Thoracic aorta (tissue), 2 donors: Measurements from ENCODE around the gene SUN2. TPM values are rescaled to one million over a fixed set of nuclear protein-coding genes. Genes with fewer than 3 reads are reported as not detected.
A peak's percentile ranks its signal among the peaks of the same experiment; 100 is the strongest.

Source experiments
- ATAC-seq: fragments of 150-250 bp; one replicate; pipeline ENCODE4 v1.8.0; 2017; ENCODE audit warnings: low read depth; ENCODE audit not compliant: insufficient number of reproducible peaks, low FRiP score
- DNase-seq: peaks from one replicate; pipeline ENCODE4 v3.0.0-alpha.2; 2020; ENCODE audit warnings: low spot score
- H3K27ac ChIP-seq, 2 donors: fragments of 200-600 bp; sonication (generic); 1 replicate in 1 of 2; 2 replicates in 1 of 2; pipeline ENCODE4 v1.5.1; 2016; ENCODE audit warnings: mild to moderate bottlenecking in 2 of 2, moderate library complexity in 2 of 2
- H3K27me3 ChIP-seq: fragments of 200-600 bp; sonication (generic); replicated peaks from 2 replicates; pipeline ENCODE4 v1.6.0; 2016; ENCODE audit warnings: mild to moderate bottlenecking; ENCODE audit not compliant: insufficient read depth
- H3K36me3 ChIP-seq: fragments of 200-600 bp; sonication (generic); one replicate; pipeline ENCODE4 v1.5.1; 2016
- H3K4me1 ChIP-seq, 2 donors: fragments of 200-600 bp; sonication (generic); 1 replicate in 1 of 2; 2 replicates in 1 of 2; pipeline versions ENCODE4 v1.5.1 to v1.6.0; 2016; ENCODE audit warnings: low read depth in 2 of 2, mild to moderate bottlenecking in 1 of 2; ENCODE audit not compliant: control insufficient read depth in 1 of 2
- H3K4me3 ChIP-seq: fragments of 200-600 bp; sonication (generic); 2 replicates; pipeline ENCODE4 v1.5.1; 2016; ENCODE audit warnings: mild to moderate bottlenecking
- H3K9me3 ChIP-seq: fragments of 200-600 bp; sonication (generic); 2 replicates; pipeline ENCODE4 v1.5.1; 2016
- total RNA-seq, 2 donors: library from RNA; depleted of rRNA; stranded (reverse); fragments of >200 nt; gene quantifications; one replicate each; pipeline versions ENCODE4 v1.1.0 to v1.2.3, GENCODE V29; 2016
- TF ChIP-seq, protein P1 (sequence below): fragments of 200-600 bp; sonication (generic); IDR thresholded peaks from one replicate; pipeline ENCODE4 v1.5.1; 2019; ENCODE audit warnings: antibody characterized with exemption

SUN2 gene
- total RNA-seq, 2 donors from 2014 or later = 1,125 to 1,215 TPM

- ATAC-seq = peak; percentile 67
- peak; percentile 51 for DNase-seq
- peaks cover 30% of the 10 kb centered on the region for H3K36me3 ChIP-seq
- no peak overlapping the region for H3K4me3 ChIP-seq
- H3K27ac ChIP-seq = peak overlapping the region in 1 of 2 donors; percentile 57
- H3K4me1 ChIP-seq = peaks cover 5 to 23% of the 10 kb centered on the region in 2 donors
- H3K27me3 ChIP-seq = no peaks in the 10 kb centered on the region
- TF ChIP-seq, protein P1, sequence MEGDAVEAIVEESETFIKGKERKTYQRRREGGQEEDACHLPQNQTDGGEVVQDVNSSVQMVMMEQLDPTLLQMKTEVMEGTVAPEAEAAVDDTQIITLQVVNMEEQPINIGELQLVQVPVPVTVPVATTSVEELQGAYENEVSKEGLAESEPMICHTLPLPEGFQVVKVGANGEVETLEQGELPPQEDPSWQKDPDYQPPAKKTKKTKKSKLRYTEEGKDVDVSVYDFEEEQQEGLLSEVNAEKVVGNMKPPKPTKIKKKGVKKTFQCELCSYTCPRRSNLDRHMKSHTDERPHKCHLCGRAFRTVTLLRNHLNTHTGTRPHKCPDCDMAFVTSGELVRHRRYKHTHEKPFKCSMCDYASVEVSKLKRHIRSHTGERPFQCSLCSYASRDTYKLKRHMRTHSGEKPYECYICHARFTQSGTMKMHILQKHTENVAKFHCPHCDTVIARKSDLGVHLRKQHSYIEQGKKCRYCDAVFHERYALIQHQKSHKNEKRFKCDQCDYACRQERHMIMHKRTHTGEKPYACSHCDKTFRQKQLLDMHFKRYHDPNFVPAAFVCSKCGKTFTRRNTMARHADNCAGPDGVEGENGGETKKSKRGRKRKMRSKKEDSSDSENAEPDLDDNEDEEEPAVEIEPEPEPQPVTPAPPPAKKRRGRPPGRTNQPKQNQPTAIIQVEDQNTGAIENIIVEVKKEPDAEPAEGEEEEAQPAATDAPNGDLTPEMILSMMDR = peak; percentile 85
- H3K9me3 ChIP-seq = no peaks in the 10 kb centered on the region
These were observed 37.4 kb downstream of the SUN2 start for GRCh38 chr22:38718414-38718813.

- Histone ChIP-seq H3K4me3 (no peak overlapping the region), H3K4me1 (peaks cover 5 to 29% of the 10 kb centered on the region in 2 donors), H3K27me3 (no peaks in the 10 kb centered on the region), H3K9me3 (no peaks in the 10 kb centered on the region), H3K36me3 (peaks cover 22% of the 10 kb centered on the region), H3K27ac (peak overlapping the region in 1 of 2 donors; percentile 39)
- DNase-seq (no peak), ATAC-seq (no peak)
- TF ChIP-seq, protein P1 = no peak
These were observed 38.6 kb downstream of the SUN2 start for GRCh38 chr22:38717244-38717643.

GRCh38 chr22:38716826-38717225 lies 39.0 kb downstream of the SUN2 start:
- TF ChIP-seq, protein P1 = no peak
- no peaks in the 10 kb centered on the region for H3K9me3 ChIP-seq
- H3K4me3 ChIP-seq = no peak overlapping the region
- no peaks in the 10 kb centered on the region for H3K27me3 ChIP-seq
- peaks cover 18% of the 10 kb centered on the region for H3K36me3 ChIP-seq
- ATAC-seq = no peak
- DNase-seq = no peak
- no peak overlapping the region for H3K27ac ChIP-seq
- peaks cover 5 to 29% of the 10 kb centered on the region in 2 donors for H3K4me1 ChIP-seq

GRCh38 chr22:38716271-38716670 lies 39.5 kb downstream of the SUN2 start:
- H3K27ac ChIP-seq = no peak overlapping the region
- H3K9me3 ChIP-seq = no peaks in the 10 kb centered on the region
- TF ChIP-seq, protein P1 = no peak
- peaks cover 5 to 29% of the 10 kb centered on the region in 2 donors for H3K4me1 ChIP-seq
- no peaks in the 10 kb centered on the region for H3K27me3 ChIP-seq
- ATAC-seq (no peak), DNase-seq (no peak)
- H3K36me3 ChIP-seq = peaks cover 18% of the 10 kb centered on the region
- H3K4me3 ChIP-seq = no peak overlapping the region

DNA sequence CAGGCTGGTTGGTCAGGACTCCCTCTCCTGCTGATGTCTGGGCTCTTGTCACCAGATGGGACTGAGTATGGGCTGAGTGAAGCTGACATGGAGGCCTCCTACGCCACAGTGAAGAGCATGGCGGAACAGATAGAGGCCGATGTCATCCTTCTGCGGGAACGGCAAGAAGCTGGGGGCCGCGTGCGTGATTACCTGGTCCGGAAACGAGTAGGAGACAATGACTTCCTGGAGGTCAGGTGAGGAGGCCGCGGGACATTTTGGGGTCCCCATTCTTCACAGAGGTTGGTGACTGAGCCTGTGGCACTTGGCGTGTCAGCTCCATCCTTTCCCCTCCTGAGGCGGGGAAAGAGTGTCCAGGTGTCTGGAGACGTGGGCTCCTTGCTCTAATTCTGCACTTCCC lies 39.9 kb downstream of the SUN2 start:
- Histone ChIP-seq H3K9me3 (no peaks in the 10 kb centered on the region), H3K27ac (no peak overlapping the region), H3K4me1 (peaks cover 5 to 29% of the 10 kb centered on the region in 2 donors), H3K4me3 (no peak overlapping the region), H3K36me3 (peaks cover 18% of the 10 kb centered on the region), H3K27me3 (no peaks in the 10 kb centered on the region)
- DNase-seq (no peak), ATAC-seq (no peak)
- TF ChIP-seq, protein P1 = no peak
